ENCODE measurements around the gene MRPL49.

MRPL49 gene

DNA sequence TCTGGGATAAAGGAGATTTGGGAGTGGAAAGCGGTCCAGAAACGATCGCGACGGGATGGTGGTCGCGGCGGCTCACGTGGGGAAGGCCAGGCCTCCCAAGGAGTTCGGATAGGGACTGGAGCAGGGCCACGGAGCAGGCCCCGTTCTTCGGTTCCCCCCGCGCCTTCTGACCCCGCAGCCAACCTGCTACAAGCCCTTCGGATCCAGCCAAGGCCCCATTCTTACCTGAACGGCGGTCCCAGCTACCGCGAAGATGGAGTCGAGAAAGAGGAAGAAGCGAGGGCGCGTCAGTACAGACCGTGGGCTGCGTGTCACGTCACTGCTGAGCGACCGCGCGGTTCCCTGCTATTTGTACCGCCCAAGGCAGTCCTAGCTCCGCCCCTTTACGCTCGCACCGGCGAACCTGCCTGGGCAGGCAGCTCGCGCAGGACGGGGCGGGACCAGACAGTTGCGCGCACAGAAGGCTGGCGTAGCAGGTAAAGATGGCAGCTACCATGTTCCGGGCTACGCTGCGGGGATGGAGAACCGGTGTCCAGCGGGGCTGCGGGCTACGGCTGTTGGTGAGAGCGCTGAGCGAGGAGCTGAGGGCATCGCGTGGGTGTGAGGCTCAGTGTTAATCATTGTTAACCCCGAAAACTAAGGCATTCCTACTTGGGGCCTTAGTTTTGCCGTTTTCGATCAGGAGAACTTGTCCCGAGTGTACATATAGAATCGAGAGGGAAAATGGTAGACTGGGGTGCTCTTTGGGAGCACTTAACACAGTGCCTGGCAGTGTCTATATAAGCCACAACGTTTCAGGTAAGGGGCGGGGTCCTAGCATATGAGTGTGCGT, at the start of gene MRPL49, which contains the start of gene FAU:
Gene MRPL49 (plus strand): TSS at position 457 of the 832 bp plus-strand sequence. CDS start 26 bp downstream, at position 483.
Gene FAU (minus strand): TSS at position 270 of the 832 bp plus-strand sequence. CDS start 321 bp downstream, outside the sequence.
- peak; percentile 96 to 98 for DNase-seq (ENCODE audit: low read depth in 2 of 2, low spot score in 1 of 2)

DNA sequence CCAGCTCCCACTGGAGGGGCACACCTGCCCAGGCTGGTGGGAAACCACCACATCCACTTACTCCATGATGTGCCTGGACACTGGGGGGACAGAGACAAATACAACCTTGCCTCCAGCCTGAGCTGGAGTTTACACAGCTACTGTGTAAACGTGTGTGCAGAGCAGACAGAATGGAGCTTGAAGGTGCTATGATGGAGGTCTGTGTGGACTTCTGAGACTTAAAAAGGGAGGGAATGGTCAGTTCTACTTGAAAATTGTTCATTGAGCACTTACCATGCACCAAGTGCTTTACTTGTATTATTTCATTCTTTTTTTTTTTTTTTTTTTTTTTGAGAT, 49.5 kb upstream of the MRPL49 start:
- DNase-seq (ENCODE audit: low read depth in 2 of 2, low spot score in 1 of 2), result no peak

DNA sequence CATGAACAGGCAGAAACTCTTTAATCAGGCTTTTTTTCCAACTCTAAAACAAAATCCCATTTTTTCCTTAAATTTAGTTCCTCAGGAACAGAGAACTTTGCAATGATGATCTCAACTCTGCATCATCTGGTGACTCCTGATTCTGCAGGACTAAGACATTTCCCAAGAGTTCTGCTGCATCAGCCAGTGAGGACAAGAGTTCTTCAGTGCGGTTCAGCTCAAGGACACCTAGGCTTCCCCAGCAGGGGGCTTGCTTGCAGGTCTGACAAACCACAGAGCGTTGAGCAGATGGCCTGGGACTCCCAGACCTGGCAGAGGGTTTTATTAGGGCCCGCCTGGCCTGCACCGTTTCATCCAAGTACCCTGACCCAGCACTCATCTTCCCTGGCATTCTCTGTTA, 44.7 kb upstream of the MRPL49 start:
- no peak for DNase-seq (ENCODE audit: low read depth in 2 of 2, low spot score in 1 of 2)

GRCh38 chr11:65078151-65078550, 44.0 kb upstream of the MRPL49 start:
- DNase-seq (ENCODE audit: low read depth in 2 of 2, low spot score in 1 of 2), result peak; percentile 44 to 46

- no peak for DNase-seq (ENCODE audit: low read depth in 2 of 2, low spot score in 1 of 2)
Observed at GRCh38 chr11:65078786-65079342, 43.3 kb upstream of the MRPL49 start.

DNA sequence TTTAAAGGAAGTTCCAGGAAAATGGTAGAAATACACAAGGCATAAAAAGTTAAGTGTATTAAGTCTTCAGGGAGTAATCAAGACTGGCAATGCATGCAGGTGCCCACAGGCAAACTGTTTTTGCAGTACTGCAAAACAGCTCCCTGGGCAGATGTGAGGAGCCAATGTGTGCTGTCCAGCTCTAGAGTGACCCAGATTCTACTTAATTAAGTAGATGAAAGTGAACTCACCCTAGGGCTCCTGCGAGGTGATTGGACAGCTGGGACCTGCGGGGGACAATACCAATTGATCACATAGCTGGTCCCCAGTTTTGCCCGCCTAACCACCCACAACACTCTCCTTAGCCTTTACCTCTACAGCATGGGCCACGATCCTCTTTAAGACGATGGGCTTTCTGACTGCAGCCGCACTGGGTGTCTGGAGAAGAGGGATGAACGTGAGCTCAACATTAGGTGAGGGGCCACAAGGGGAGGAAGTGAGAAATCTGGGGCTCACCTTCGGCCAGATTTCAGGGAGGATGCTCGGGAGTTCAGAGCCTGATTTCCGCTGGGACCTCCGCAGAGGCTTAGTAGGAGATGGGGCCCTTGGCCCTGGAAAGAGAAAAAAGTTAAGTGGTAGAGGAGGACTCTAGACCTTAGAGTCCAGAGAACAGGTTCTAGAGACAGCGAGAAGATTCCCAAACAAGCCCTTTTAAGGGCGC, 38.8 kb upstream of the MRPL49 start:
- no peak for DNase-seq (ENCODE audit: low read depth in 2 of 2, low spot score in 1 of 2)

GRCh38 chr11:65083834-65084597, 38.1 kb upstream of the MRPL49 start, which contains the start of the genes CDCA5 and ZFPL1:
Gene CDCA5 (minus strand): TSS chr11:65084040. CDS start chr11:65083978, 62 bp downstream.
Gene ZFPL1 (plus strand): TSS chr11:65084222. CDS start chr11:65084699, 477 bp downstream.
- peak; percentile 95 to 97 for DNase-seq (ENCODE audit: low read depth in 2 of 2, low spot score in 1 of 2)

GRCh38 chr11:65084598-65085375, 37.3 kb upstream of the MRPL49 start:
- no peak for DNase-seq (ENCODE audit: low read depth in 2 of 2, low spot score in 1 of 2)

DNA sequence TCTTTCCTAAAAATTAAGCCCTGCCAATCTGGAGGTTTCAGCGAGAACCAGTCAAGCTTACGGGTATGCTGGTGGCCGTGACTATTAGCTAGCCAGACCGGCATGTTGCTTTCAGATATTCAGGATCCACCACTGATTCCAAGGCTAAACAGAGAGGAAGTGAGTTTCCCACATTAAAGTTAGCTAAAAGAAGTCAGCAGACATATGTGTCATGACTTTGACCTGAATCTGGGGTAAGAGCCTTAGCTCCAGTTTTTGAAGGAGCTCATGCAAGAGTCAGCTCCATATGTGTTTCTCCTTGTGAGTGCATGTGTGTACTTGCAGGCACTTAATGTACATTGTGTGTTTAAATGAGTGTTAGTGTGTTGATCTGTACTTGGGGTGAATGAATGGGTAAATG, 36.7 kb upstream of the MRPL49 start:
- no peak for DNase-seq (ENCODE audit: low read depth in 2 of 2, low spot score in 1 of 2)

- no peak for DNase-seq (ENCODE audit: low read depth in 2 of 2, low spot score in 1 of 2)
Observed at GRCh38 chr11:65086809-65087208, 35.3 kb upstream of the MRPL49 start.

GRCh38 chr11:65087216-65087615, 34.9 kb upstream of the MRPL49 start:
- DNase-seq (ENCODE audit: low read depth in 2 of 2, low spot score in 1 of 2), result no peak

DNA sequence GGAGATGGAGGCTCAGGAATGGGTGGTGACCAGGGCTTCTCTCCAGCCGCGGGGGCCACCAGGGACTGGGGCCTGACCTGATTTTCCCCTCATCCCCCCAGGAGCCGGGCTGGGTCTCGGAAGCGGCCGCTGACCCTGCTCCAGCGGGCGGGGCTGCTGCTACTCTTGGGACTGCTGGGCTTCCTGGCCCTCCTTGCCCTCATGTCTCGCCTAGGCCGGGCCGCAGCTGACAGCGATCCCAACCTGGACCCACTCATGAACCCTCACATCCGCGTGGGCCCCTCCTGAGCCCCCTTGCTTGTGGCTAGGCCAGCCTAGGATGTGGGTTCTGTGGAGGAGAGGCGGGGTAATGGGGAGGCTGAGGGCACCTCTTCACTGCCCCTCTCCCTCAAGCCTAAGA, 34.3 kb upstream of the MRPL49 start:
- DNase-seq (ENCODE audit: low read depth in 2 of 2, low spot score in 1 of 2), result no peak

DNA sequence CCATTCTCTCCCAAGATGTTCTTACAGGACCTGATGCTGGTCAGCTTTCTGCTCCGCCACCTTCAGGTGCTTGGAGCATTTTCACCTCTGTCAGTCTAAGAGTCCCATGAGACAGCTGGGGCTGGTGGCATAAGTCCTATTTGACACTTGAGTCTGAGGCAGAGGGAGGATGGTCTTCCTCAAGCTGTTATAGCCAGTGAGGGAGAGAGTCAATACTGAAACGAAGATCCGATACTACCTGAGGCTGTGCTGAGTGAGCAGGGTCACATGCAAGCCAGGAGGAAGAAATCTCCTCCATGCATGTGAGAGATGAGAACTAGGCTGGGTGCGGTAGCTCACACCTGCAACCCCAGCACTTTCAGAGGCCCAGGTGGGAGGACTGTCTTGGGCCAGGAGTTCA, 32.5 kb upstream of the MRPL49 start:
- no peak for DNase-seq (ENCODE audit: low read depth in 2 of 2, low spot score in 1 of 2)

DNA sequence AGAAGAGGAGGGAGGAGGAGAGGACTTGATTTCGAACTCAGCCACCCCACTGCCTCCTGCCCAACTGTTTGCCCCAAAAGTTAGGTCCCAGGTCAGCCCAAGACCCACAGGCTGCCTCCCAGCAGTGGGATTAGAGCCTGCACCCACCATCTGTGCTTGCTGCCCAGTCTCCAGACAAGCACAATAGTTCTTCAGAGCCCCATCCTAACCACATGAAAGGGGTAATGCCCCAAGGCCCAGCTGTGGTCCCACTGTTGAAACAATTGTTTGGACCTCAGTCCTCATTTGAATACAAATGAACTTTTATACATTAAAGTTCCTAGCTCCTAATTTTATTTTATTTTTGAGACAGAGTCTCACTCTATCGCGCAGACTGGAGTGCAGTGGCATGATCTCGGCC, 31.5 kb upstream of the MRPL49 start:
- no peak for DNase-seq (ENCODE audit: low read depth in 2 of 2, low spot score in 1 of 2)

GRCh38 chr11:65095427-65095826, 26.7 kb upstream of the MRPL49 start:
- no peak for DNase-seq (ENCODE audit: low read depth in 2 of 2, low spot score in 1 of 2)

DNA sequence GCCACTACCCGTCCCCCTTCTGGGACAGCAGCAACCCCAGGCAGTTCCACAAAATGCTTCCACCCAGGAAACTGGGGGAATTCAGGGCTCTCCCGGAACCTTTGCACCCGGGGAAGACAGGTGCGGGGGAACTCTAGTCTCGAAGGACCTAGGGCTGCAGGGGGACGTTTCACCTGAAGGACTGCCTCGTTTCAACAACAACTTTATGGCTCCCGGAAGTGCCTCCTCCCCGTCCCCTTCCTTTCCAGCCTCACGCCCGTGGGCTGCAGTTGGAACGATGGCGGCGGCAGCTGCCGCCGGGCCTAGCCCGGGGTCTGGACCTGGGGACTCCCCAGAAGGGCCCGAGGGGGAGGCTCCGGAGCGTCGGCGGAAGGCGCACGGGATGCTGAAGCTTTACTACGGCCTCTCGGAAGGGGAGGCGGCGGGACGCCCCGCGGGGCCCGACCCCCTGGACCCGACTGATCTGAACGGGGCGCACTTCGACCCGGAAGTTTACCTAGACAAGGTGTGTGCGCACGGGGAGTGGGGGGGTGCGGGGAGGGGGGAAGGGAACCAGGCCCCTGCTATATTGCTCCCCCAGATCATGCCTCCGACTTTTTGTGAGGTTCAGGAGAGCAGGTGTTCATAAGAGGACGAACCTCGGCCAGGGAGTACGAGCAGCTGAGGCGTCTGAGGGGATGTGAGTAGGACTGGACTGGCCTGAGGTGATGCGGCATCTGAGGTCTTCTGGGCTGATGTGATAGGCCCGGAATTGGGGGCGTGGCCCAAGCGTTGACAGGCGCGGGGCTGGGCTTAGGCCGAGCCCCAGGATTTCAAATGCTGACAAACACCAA, 25.9 kb upstream of the MRPL49 start, which contains the start of gene VPS51:
Gene VPS51 (plus strand): TSS at position 241 of the 833 bp plus-strand sequence. CDS start 37 bp downstream, at position 278.
- DNase-seq (ENCODE audit: low read depth in 2 of 2, low spot score in 1 of 2), result peak; percentile 72

GRCh38 chr11:65096926-65097325, 25.2 kb upstream of the MRPL49 start:
- no peak for DNase-seq (ENCODE audit: low read depth in 2 of 2, low spot score in 1 of 2)

- no peak for DNase-seq (ENCODE audit: low read depth in 2 of 2, low spot score in 1 of 2)
Observed at GRCh38 chr11:65100674-65101350, 21.3 kb upstream of the MRPL49 start.
